ENCODE data around the gene SH3TC1. TPM values are rescaled to one million over a fixed set of nuclear protein-coding genes. Genes with fewer than 3 reads are reported as not detected.

SH3TC1 gene
- total and polyA plus RNA-seq, 2 of the 8 experiments (the other 6 are each of a cell fraction or from before 2014, with no cell fraction given) = 0.15 TPM; not detected in 1

GRCh38 chr4:8199594-8200301 is 658 bp downstream of the SH3TC1 start:
- no peak overlapping the region for H2BK5ac ChIP-seq (ENCODE audit: low read depth, low read length)
- H3K4me3 ChIP-seq (ENCODE audit: extremely low read depth in 1 of 4, insufficient read depth in 2 of 4, low read depth in 3 of 4, low read length in 4 of 4) = no peak overlapping the region
- 92% methylated on average over 23 of the region's 26 CpGs; no CpG with 5 or more reads in 1 of the 2 experiments for WGBS, 2 experiments (ENCODE audit: extremely low coverage in 1 of 2, insufficient coverage in 1 of 2, insufficient read length in 1 of 2, insufficient replicate concordance in 2 of 2, low coverage in 1 of 2, low lambda C conversion rate in 2 of 2, missing lambda C conversion rate in 1 of 2)
- no peak for FAIRE-seq
- H3K79me1 ChIP-seq (ENCODE audit: low read depth, low read length) = no peaks in the 10 kb centered on the region
- H3K79me2 ChIP-seq (ENCODE audit: control insufficient read depth in 1 of 2, insufficient read depth in 2 of 2, low read length in 2 of 2) = no peaks in the 10 kb centered on the region
- H3K36me3 ChIP-seq (ENCODE audit: control insufficient read depth in 2 of 4, insufficient read depth in 4 of 4, low read length in 3 of 4) = no peaks in the 10 kb centered on the region
- no peak overlapping the region for H3K23ac ChIP-seq (ENCODE audit: insufficient read length)
- H4K8ac ChIP-seq (ENCODE audit: extremely low read depth, insufficient read depth, low read length) = peak overlapping the region; percentile 57
- H2BK12ac ChIP-seq (ENCODE audit: low read depth, low read length) = no peak overlapping the region
- H3K27ac ChIP-seq (ENCODE audit: low read depth, low read length) = no peak overlapping the region
- ChIA-PET POLR2A (ENCODE audit: partially characterized antibody) (no interaction called here), CTCF (ENCODE audit: partially characterized antibody) (interaction anchor here (1.2 to 3.9 kb wide), 4 partner anchors 9 to 126 kb away, joined by 4 to 21 read pairs (median 4); no protein-coding TSS in a partner anchor)
- H3K23me2 ChIP-seq (ENCODE audit: low read depth, low read length) = no peaks in the 10 kb centered on the region
- H3K18ac ChIP-seq (ENCODE audit: extremely low read depth, low read length) = no peak overlapping the region
- no peak overlapping the region for H3K4ac ChIP-seq (replicated peaks; ENCODE audit: insufficient read length, low read depth, low read length)
- H2BK15ac ChIP-seq (ENCODE audit: low read length) = no peak overlapping the region
- DNase-seq (ENCODE audit: low read depth in 1 of 2, low spot score in 2 of 2) = no peak
- H3K56ac ChIP-seq (replicated peaks; ENCODE audit: insufficient read length, low read depth, low read length) = no peak overlapping the region
- H3K4me2 ChIP-seq (ENCODE audit: insufficient read depth in 1 of 2, low read depth in 2 of 2, low read length in 2 of 2) = no peak overlapping the region
- H2AK5ac ChIP-seq (ENCODE audit: low read depth, low read length) = no peak overlapping the region
- no peak overlapping the region for H2BK20ac ChIP-seq (ENCODE audit: low read length)
- H3K4me1 ChIP-seq (replicated peaks in 1 of 4; ENCODE audit: control insufficient read depth in 3 of 4, insufficient read depth in 4 of 4, low read length in 3 of 4) = no peaks in the 10 kb centered on the region; a peak in 1 of 7 replicates
- H4K91ac ChIP-seq (replicated peaks; ENCODE audit: insufficient read length, low read length) = no peak overlapping the region
- no peak overlapping the region for H4K5ac ChIP-seq (ENCODE audit: insufficient read length, low read depth, low read length)
- no peak overlapping the region for H3K14ac ChIP-seq (ENCODE audit: insufficient read length)
- no peaks in the 10 kb centered on the region for H3K27me3 ChIP-seq (replicated peaks in 1 of 4; ENCODE audit: control insufficient read depth in 3 of 4, extremely low read depth in 1 of 4, insufficient read depth in 3 of 4, low read length in 3 of 4)
- H2AFZ ChIP-seq (ENCODE audit: low read length) = no peak overlapping the region
- H3K9ac ChIP-seq (replicated peaks in 1 of 4; ENCODE audit: extremely low read depth in 1 of 4, low read depth in 3 of 4, low read length in 3 of 4) = no peak overlapping the region
- TF ChIP-seq ATF3 (IDR thresholded peaks at IDR 0.05; ENCODE audit: insufficient read depth, low read depth, low read length) (no peak), EP300 (IDR thresholded peaks at IDR 0.05; ENCODE audit: borderline replicate concordance in 1 of 2, low read depth in 2 of 2, low read length in 2 of 2) (no peak), E2F6 (IDR thresholded peaks at IDR 0.05) (no peak), CBX8 (IDR thresholded peaks at IDR 0.05; ENCODE audit: borderline replicate concordance, low read depth, low read length) (no peak), SP2 (IDR thresholded peaks at IDR 0.05; ENCODE audit: low read length) (no peak), CREB1 (IDR thresholded peaks at IDR 0.05) (no peak), SRF (IDR thresholded peaks at IDR 0.05; ENCODE audit: low read depth, low read length) (no peak), RXRA (IDR thresholded peaks at IDR 0.05; ENCODE audit: insufficient read depth, low read depth, low read length) (no peak), TAF1 (IDR thresholded peaks at IDR 0.05; ENCODE audit: low read depth, low read length) (no peak)
- no peak overlapping the region for H2BK120ac ChIP-seq (replicated peaks; ENCODE audit: low read depth, low read length)
- no peaks in the 10 kb centered on the region for H3K9me3 ChIP-seq (ENCODE audit: insufficient read depth in 2 of 2, low read depth in 1 of 2, low read length in 1 of 2)
- H4K20me1 ChIP-seq (replicated peaks in 1 of 2; ENCODE audit: control insufficient read depth in 1 of 2, insufficient read depth in 2 of 2, low read length in 2 of 2) = peaks cover 0 to 3% of the 10 kb centered on the region in 2 experiments
